GM12878 (cell line): ENCODE data around the gene MYO3B. TPM values are rescaled to one million over a fixed set of nuclear protein-coding genes. Genes with fewer than 3 reads are reported as not detected.

Experiments used
- ATAC-seq: fragments of 200-7000 bp; cut with Tn5 transposase; 3 replicates; pipeline ENCODE4 v1.9.1; 2020; ENCODE audit warnings: mild to moderate bottlenecking, moderate library complexity
- BruUV-seq: library from RNA; stranded (reverse); fragments of 400-500 nt; replicated peaks from 2 replicates; lab custom pipeline; 2021; lab: Mats Ljungman, UMichigan
- CTCF ChIA-PET: fragments of 300-600 bp; sonication (Branson Sonifier 250); formaldehyde crosslinking; extraction: SDS; loops from one replicate; lab custom pipeline; 2021; ENCODE audit warnings: inconsistent platforms; lab: Yijun Ruan, JAX
- POLR2A ChIA-PET: fragments of 350-600 bp; formaldehyde crosslinking; extraction: SDS; loops from one replicate; lab custom pipeline; 2021; ENCODE audit warnings: inconsistent platforms; lab: Charles Lee
- RAD21 ChIA-PET: fragments of 300-600 bp; sonication (Branson Sonifier 250); formaldehyde crosslinking; loops from one replicate; lab custom pipeline; 2023; ENCODE audit warnings: antibody characterized with exemption; ENCODE audit not compliant: unreplicated experiment; lab: Charles Lee
- SMC1A ChIA-PET: fragments of 300-600 bp; sonication (Branson Sonifier 250); formaldehyde crosslinking; loops from one replicate; lab custom pipeline; 2023; ENCODE audit not compliant: unreplicated experiment, uncharacterized antibody; lab: Charles Lee
- DNase-seq: peaks from one replicate; pipeline ENCODE4 v3.0.0-alpha.2; 2011; ENCODE audit warnings: low read depth, low spot score
- FAIRE-seq: peaks from 3 replicates; lab custom pipeline; 2011; peaks lifted over from hg19 to GRCh38; lab: Jason Lieb, UNC
- H2AFZ ChIP-seq: 2 replicates; pipeline ENCODE4 v1.6.0; 2011; ENCODE audit warnings: low read depth, low read length, control low read depth; ENCODE audit not compliant: control insufficient read depth
- H3K27ac ChIP-seq: 2 replicates; pipeline ENCODE4 v1.5.1; 2011; ENCODE audit warnings: control low read depth; ENCODE audit not compliant: control insufficient read depth, insufficient read depth
- H3K27me3 ChIP-seq, 2 experiments: replicated peaks in 1 of 2; 2 replicates each; pipeline versions ENCODE4 v1.6.0 to v1.6.1; 2011; ENCODE audit warnings: low read length in 1 of 2; ENCODE audit not compliant: control insufficient read depth in 2 of 2, insufficient read depth in 2 of 2
- H3K36me3 ChIP-seq, 2 experiments: 2 replicates each; pipeline ENCODE4 v1.5.1; 2011; ENCODE audit warnings: low read length in 1 of 2; ENCODE audit not compliant: control insufficient read depth in 2 of 2, insufficient read depth in 2 of 2
- H3K4me1 ChIP-seq: 2 replicates; pipeline ENCODE4 v1.6.1; 2011; ENCODE audit warnings: mild to moderate bottlenecking, low read length, moderate library complexity, mixed read lengths; ENCODE audit not compliant: control insufficient read depth, insufficient read depth
- H3K4me2 ChIP-seq: 2 replicates; pipeline ENCODE4 v1.6.0; 2011; ENCODE audit warnings: control low read depth; ENCODE audit not compliant: control insufficient read depth, insufficient read depth
- H3K4me3 ChIP-seq: fragments of 200-600 bp; sonication (generic); 2 replicates; pipeline ENCODE4 v1.5.1; 2016
- H3K79me2 ChIP-seq: 2 replicates; pipeline ENCODE4 v1.6.0; 2011; ENCODE audit warnings: low read length; ENCODE audit not compliant: control insufficient read depth, insufficient read depth
- H3K9ac ChIP-seq: 2 replicates; pipeline ENCODE4 v1.8.0; 2011; ENCODE audit warnings: low read length, control low read depth, mixed read lengths; ENCODE audit not compliant: control insufficient read depth, insufficient read depth
- H3K9me3 ChIP-seq: replicated peaks from 3 replicates; pipeline ENCODE4 v1.5.1; 2011; ENCODE audit warnings: mild to moderate bottlenecking, low read length; ENCODE audit not compliant: control insufficient read depth, insufficient read depth
- H4K20me1 ChIP-seq: 2 replicates; pipeline ENCODE4 v1.6.0; 2011; ENCODE audit not compliant: control insufficient read depth, insufficient read depth
- HCFC1 ChIP-seq: fragments of 150-350 bp; IDR thresholded peaks from 2 replicates; pipeline ENCODE4 v1.6.1; 2014; ENCODE audit warnings: low read length
- KLF5 ChIP-seq: fragments of 450-650 bp; IDR thresholded peaks from 2 replicates; pipeline ENCODE4 v1.6.1; 2014; ENCODE audit warnings: mild to moderate bottlenecking; ENCODE audit not compliant: partially characterized antibody
- LARP7 ChIP-seq: fragments of 450-650 bp; IDR thresholded peaks from 2 replicates; pipeline ENCODE4 v1.6.1; 2017; ENCODE audit warnings: mild to moderate bottlenecking
- POLR2AphosphoS2 ChIP-seq: IDR thresholded peaks from 2 replicates; pipeline ENCODE4 v1.6.1; 2011; ENCODE audit warnings: low read depth, mild to moderate bottlenecking, low read length, improper control_type of control experiment, moderate library complexity
- PRDM15 ChIP-seq: fragments of 450-650 bp; formaldehyde crosslinking; IDR thresholded peaks from 2 replicates; pipeline ENCODE4 v1.4.0; 2020; ENCODE audit warnings: mild to moderate bottlenecking, moderate library complexity
- SMAD5 ChIP-seq: IDR thresholded peaks from 2 replicates; pipeline ENCODE4 v1.6.1; 2016; ENCODE audit warnings: antibody characterized with exemption, low read depth
- SRF ChIP-seq, 2 experiments: IDR thresholded peaks; 2 replicates each; pipeline ENCODE4 v1.6.1; 2011; ENCODE audit warnings: low read depth in 2 of 2, low read length in 2 of 2, mild to moderate bottlenecking in 1 of 2, moderate library complexity in 1 of 2
- TARDBP ChIP-seq: IDR thresholded peaks from 2 replicates; pipeline ENCODE4 v1.6.1; 2016; ENCODE audit warnings: borderline replicate concordance
- WGBS: methylation state at CpG from one replicate; pipeline ENCODE4 v1.1.6; 2016; ENCODE audit warnings: low lambda C conversion rate; ENCODE audit not compliant: insufficient replicate concordance, insufficient coverage; ENCODE audit errors: missing lambda C conversion rate; 5-methylcytosine and 5-hydroxymethylcytosine counted together
- in situ Hi-C: fragments of 300-500 bp; cut with MboI; formaldehyde crosslinking; loops from 9 replicates; pipeline ENCODE4 v1.14.3; 2018; ENCODE audit warnings: mixed read lengths
- intact Hi-C: fragments of 100-400 bp; cut with micrococcal nuclease; formaldehyde crosslinking; loops from one replicate; pipeline ENCODE4 v1.14.2; 2022; ENCODE audit not compliant: unreplicated experiment
- polyA plus RNA-seq, 11 experiments: library from polyadenylated mRNA; depleted of rRNA in 4 of 11; unstranded in 6 of 11; stranded (reverse) in 5 of 11; fragments of >200 nt; fragmentation: Nextera tagmentation in 4 of 11; fragmentation: Illumina TruSeq in 1 of 11; extraction: Ambion mirVana in 4 of 11; extraction: Trizol in 1 of 11; gene quantifications; 1 replicate in 1 of 11; 2 replicates in 10 of 11; pipeline versions ENCODE4 v1.2.1 to v1.2.3, GENCODE V29; 2011 to 2016; ENCODE audit warnings: inconsistent platforms in 2 of 11, missing spikeins in 2 of 11, low read depth in 1 of 11
- total RNA-seq, 4 experiments: library from RNA; depleted of rRNA in 3 of 4; stranded (reverse); fragments of >200 nt in 3 of 4; fragmentation: Illumina TruSeq in 1 of 4; extraction: Trizol in 1 of 4; gene quantifications; 2 replicates each; pipeline versions ENCODE4 v1.2.1 to v1.2.3, GENCODE V29; 2013 to 2021

MYO3B gene
- total and polyA plus RNA-seq, 10 of the 15 experiments (the other 5 are each of a cell fraction or from before 2014, with no cell fraction given): 1.1 to 7.1 (median 2.1) TPM

DNA sequence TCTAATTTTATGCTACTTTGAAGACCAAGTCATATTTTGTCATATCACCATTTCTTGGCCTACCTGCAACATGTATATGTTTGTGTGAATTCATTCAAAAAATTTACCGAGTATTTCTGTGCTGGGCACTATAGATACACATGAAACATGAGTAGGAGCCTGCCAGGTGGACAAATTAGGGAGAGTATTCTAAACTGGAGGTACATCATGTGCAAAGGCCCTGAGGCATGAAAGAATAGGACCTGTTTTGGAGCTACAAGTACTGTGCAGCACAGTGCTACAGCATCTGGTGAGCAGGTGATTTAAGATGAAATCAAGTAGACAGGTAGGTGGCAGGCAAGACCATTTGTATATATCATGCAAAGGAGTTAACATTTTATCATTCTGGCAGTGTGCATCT, 152.9 kb downstream of the MYO3B start:
- Histone ChIP-seq H3K9me3 (no peaks in the 10 kb centered on the region), H3K79me2 (no peaks in the 10 kb centered on the region), H3K27ac (no peak overlapping the region), H3K36me3 (no peaks in the 10 kb centered on the region), H3K4me1 (no peaks in the 10 kb centered on the region), H3K4me2 (no peak overlapping the region), H2AFZ (no peak overlapping the region), H3K4me3 (no peak overlapping the region), H3K9ac (no peak overlapping the region), H3K27me3 (no peaks in the 10 kb centered on the region), H4K20me1 (no peaks in the 10 kb centered on the region)
- TF ChIP-seq HCFC1: no peak
- TF ChIP-seq LARP7: no peak
- TF ChIP-seq PRDM15 (CRISPR knock-in tag): no peak
- no peak for TF ChIP-seq KLF5
- no peak for TF ChIP-seq TARDBP
- TF ChIP-seq SMAD5: no peak
- TF ChIP-seq POLR2AphosphoS2: no peak
- TF ChIP-seq SRF (IDR thresholded peaks at IDR 0.05; ENCODE audit: low read depth in 2 of 2, low read length in 2 of 2): no peak
- RAD21 ChIA-PET: no interaction called here
- POLR2A ChIA-PET: no interaction called here
- in situ Hi-C loops (no loop called here), intact Hi-C loops (no loop called here)
- 38% methylated on average over 1 of the region's 1 CpG for WGBS
- SMC1A ChIA-PET: interaction anchor here (0.6 to 1.5 kb wide), 4 partner anchors 12 to 219 kb away, joined by 3 to 5 read pairs (median 4); no protein-coding TSS in a partner anchor
- FAIRE-seq: no peak
- CTCF ChIA-PET: interaction anchor here (0.9 to 1.6 kb wide), 4 partner anchors 28 to 77 kb away, joined by 3 to 6 read pairs (median 4); no protein-coding TSS in a partner anchor
- no peak for DNase-seq
- no peak for ATAC-seq
- no TSS peak for BruUV-seq
